ENCODE results near the gene MIS12.

DNA sequence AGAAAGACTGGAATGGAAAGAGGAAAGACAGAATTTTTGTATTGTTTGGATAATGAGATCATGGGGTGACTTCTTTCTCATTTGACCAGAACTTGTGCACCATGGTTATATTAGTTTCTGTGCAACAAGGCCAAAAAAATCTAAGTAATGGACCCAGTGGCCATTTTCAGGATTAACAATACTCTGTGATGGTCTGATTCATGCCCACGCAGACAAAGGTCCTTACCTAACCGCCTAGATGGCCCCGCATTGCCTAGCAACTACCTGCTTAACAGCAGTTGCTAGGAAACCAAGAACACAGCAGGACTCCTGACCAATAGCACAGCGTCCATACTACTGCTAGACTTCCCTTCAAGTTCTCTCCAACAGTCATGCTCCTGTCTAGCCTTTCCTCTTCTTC lies 22.4 kb downstream of the MIS12 start:
- no peak for TF ChIP-seq SP1 (IDR thresholded peaks at IDR 0.05; ENCODE audit: low read depth)
- no peak for TF ChIP-seq POLR2AphosphoS5 (IDR thresholded peaks at IDR 0.05; ENCODE audit: low read depth, low read length)
- TF ChIP-seq, protein P1, sequence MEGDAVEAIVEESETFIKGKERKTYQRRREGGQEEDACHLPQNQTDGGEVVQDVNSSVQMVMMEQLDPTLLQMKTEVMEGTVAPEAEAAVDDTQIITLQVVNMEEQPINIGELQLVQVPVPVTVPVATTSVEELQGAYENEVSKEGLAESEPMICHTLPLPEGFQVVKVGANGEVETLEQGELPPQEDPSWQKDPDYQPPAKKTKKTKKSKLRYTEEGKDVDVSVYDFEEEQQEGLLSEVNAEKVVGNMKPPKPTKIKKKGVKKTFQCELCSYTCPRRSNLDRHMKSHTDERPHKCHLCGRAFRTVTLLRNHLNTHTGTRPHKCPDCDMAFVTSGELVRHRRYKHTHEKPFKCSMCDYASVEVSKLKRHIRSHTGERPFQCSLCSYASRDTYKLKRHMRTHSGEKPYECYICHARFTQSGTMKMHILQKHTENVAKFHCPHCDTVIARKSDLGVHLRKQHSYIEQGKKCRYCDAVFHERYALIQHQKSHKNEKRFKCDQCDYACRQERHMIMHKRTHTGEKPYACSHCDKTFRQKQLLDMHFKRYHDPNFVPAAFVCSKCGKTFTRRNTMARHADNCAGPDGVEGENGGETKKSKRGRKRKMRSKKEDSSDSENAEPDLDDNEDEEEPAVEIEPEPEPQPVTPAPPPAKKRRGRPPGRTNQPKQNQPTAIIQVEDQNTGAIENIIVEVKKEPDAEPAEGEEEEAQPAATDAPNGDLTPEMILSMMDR (IDR thresholded peaks at IDR 0.05 in 2 of 3, conservative IDR thresholded peaks at IDR 0.05 in 1 of 3; ENCODE audit: borderline replicate concordance in 1 of 3, insufficient read depth in 1 of 3, low read depth in 2 of 3, low read length in 2 of 3) = no peak
- TF ChIP-seq, protein P2, sequence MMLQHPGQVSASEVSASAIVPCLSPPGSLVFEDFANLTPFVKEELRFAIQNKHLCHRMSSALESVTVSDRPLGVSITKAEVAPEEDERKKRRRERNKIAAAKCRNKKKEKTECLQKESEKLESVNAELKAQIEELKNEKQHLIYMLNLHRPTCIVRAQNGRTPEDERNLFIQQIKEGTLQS (IDR thresholded peaks at IDR 0.05) = no peak
- TF ChIP-seq POLR2A (IDR thresholded peaks at IDR 0.05; ENCODE audit: borderline replicate concordance, extremely low read depth, insufficient read depth, insufficient read length) = no peak
- no peak for TF ChIP-seq ELF1 (IDR thresholded peaks at IDR 0.05; ENCODE audit: borderline replicate concordance, low read depth)
- TF ChIP-seq JUND (IDR thresholded peaks at IDR 0.05) = no peak
- TF ChIP-seq YY1 (IDR thresholded peaks at IDR 0.05; ENCODE audit: extremely low read depth, insufficient replicate concordance, low read depth, low read length) = no peak
- no peak for TF ChIP-seq EZH2phosphoT487 (IDR thresholded peaks at IDR 0.05; ENCODE audit: borderline replicate concordance)
- no peak for TF ChIP-seq EGR1 (IDR thresholded peaks at IDR 0.05; ENCODE audit: low read depth)
- TF ChIP-seq FOSL1 (IDR thresholded peaks at IDR 0.05; ENCODE audit: low read depth) = no peak
- TF ChIP-seq TCF7L2 (IDR thresholded peaks at IDR 0.05; ENCODE audit: borderline replicate concordance, extremely low read depth, insufficient read depth, insufficient read length) = no peak
